Esophagus muscularis mucosa (tissue), 4 donors: ENCODE measurements around the gene KANK3.
"Not testable (repeated sequence)": the region's sequence is repeated elsewhere in the genome, so short reads cannot be mapped to it uniquely, and the experiment has no call there.

Experiments used
- CTCF ChIP-seq, 3 experiments: fragments of 200-600 bp in 2 of 3; fragments of 450-650 bp in 1 of 3; sonication (generic) in 2 of 3; IDR thresholded peaks; one replicate each; pipeline ENCODE4 v1.5.1; 2017 to 2019; ENCODE audit warnings: antibody characterized with exemption in 3 of 3, mild to moderate bottlenecking in 2 of 3, moderate library complexity in 1 of 3
- EP300 ChIP-seq: sonication (generic); formaldehyde crosslinking; IDR thresholded peaks from one replicate; pipeline ENCODE4 v1.6.1; 2017; ENCODE audit warnings: antibody characterized with exemption
- POLR2A ChIP-seq: fragments of 450-650 bp; IDR thresholded peaks from one replicate; pipeline ENCODE4 v1.6.1; 2017; ENCODE audit warnings: antibody characterized with exemption, moderate library complexity, mild to moderate bottlenecking, low read depth

- not testable (repeated sequence) for TF ChIP-seq CTCF (IDR thresholded peaks at IDR 0.05); EP300; POLR2A
Measured at GRCh38 chr19:8349629-8350372, 6.7 kb upstream of the KANK3 start.
